Stimulated activated CD4-positive, alpha-beta T cell treated with anti-CD3 and anti-CD28 coated beads, Interleukin-1b, Interleukin-23, amount 100 ng/mL, for 48 hours (primary cell): ENCODE results near the gene PLK2.

ENCODE experiments used
- DNase-seq: peaks from one replicate; pipeline ENCODE4 v3.0.0-alpha.2; 2020

Gene PLK2

DNA sequence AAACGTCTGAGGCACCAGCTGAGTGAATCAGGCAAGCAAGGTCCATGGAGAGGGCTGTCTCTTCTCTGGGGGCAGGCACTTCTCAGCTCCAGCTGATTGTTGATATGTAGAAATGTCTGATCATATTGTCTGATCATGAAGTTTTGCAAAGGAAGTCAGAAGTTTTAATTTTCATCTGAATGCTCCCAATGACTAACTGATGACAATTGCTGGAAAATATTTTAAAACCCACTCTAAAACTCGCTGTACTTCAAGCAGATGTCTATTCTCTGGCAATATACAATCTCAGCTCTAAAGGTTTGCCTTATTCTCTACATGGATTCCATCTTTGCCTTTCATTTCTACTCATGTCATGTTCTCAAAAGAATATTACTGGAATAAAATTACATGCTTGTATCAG lies 12.7 kb downstream of the PLK2 start:
- DNase-seq, result no peak

DNA sequence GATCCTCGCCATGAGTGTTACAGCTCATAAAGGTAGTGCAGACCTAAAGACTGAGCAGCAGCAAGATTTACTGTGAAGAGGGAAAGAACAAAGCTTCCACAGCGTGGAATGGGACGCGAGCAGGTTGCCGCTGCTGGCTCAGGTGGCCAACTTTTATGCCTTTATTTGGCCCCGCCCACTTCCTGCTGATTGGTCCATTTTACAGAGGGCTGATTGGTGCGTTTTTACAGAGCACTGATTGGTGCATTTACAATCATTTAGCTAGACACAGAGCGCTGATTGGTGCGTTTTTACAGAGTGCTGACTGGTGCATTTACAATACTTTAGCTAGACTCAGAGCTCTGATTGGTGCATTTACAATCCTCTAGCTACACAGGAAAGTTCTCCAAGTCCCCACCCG lies 13.9 kb downstream of the PLK2 start:
- no peak for DNase-seq

DNA sequence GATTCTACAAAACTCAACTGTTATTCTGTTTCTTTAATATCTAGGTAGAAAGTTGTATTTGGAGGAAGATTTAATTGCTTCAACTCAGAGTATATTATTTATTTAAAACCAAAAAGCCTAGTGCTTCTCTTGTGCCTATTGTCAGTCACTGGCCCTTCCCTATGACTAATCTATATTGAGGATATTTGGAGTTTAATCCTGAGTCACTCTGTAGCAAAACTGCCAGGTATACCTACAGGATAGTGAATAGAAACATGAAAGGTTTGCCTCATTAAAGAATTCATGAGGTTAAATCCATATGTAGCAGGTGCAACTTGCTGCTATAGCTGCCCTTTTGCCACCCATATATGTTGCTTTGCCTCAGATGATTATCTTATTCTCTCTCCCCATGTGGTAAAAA lies 15.1 kb downstream of the PLK2 start:
- DNase-seq, result no peak

DNA sequence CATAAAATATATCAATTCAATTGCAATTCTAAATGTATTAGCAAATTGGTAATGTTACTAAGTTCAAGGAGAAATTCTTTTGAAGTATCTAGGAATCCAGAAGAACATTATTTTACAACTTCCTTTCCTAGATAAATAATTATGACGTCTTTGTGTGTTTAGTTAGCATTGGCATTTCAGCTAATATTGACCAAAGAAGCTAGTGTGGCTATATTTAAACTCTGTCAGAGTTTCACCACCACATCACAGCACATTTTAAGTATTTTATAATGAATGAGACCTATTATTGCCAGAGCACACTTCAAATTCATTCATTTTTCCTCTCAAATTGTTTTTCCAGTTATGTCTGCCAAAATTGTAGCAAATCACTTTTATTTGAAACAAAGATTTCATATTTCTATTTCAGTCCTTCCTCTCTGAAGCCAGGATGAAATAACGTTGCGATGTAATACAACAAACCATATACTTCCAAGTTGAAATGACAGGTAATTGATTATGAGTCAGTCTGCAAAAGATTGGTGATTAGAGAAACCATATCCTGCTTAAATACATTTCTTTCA lies 18.9 kb downstream of the PLK2 start:
- no peak for DNase-seq

DNA sequence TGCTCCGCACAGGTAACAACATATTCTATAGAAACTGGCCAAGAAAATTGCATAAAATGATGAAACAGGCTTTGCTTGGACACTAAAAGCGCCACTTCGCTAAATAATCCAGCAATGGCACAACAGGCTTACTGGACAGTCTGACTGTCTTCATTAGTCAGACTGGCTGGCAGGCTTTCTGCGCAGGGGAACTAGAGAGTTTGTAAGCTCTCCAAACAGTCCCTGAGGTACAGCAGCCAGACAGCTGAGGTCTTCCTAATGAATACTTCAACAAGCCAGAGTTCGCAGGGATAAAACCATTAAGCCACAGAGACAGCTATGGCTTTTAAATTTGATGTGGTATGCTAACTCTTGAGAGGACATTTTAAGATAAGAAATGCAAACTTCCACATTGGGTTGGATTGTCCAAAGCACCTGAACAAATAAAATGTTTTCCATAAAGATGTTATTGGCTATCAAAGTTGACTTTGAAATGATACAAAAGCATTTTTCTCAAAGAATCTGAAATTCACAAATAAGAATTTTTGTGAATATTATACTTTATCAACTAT lies 20.7 kb downstream of the PLK2 start:
- no peak for DNase-seq

DNA sequence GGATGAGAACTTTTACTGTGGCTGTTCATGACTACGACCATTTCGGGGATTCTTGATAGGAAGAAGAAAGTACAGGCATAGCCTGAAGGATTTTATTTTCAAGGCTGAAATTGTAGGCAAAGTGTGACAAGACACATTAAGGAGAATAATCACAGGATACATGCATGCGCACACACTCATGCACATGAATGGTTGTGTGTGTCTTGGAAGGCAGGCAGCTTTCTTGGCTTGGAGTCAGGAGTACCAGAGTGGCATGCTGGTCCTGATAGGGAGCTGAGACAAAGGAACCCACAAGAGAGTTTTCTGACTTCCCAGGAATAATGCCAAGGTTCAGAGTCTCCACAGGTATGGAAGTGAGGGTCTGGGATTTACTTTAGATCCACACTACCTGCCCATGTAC lies 22.2 kb downstream of the PLK2 start:
- no peak for DNase-seq

DNA sequence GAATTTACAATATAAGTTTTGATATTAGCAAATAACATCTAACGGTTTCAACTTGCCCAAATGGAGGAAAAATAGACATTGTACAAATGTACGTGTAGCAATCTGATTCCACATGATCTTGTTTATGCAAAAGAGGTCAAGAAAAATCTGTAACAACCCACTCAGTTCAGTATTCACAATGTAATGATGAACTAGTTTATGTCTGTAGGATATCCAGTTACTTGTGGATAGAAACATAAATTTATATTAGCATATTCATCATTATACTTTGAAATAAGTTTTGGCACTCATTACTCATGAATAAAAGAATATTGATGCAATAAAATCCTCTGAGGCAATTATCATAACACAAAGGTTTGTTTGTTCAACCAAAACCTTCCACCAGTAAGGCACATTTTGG lies 28.1 kb downstream of the PLK2 start:
- no peak for DNase-seq

DNA sequence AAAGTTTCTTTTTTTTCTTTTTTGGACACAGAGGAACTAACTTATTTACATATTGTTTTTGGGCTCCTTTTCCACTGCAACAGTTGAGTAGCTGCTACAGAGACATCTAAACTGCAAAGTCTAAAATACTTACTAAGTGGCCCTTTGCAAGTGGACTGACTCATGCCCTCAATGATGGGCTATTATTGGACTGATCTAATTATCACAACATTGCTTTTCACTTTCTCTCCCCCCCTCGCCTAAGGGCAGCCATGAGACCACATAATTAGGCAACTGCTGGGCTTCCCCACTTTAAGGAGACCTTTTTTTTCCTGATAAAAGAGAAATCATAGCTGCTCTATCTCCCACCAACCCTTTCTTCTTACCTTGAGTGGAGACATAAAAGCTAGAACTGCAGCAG lies 47.0 kb downstream of the PLK2 start:
- DNase-seq, result no peak

DNA sequence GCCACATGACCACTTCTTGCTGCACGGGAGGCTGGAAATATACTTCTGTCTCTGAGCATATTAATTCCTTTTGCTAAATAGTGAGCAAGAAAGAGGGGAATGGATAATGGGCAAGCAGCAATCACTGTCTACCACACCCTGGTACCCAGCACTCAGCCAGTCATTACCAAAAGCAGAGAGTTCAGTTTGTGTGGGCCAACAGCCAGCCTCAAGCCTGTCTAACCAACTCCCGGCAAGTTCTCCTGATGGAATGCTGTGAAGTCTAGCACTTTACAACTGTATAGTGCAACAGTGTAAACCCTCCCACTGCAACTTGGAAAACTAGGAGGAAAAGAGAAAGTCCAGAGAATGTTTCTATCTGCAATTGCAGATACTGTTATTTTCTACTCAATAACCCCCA lies 47.8 kb downstream of the PLK2 start:
- no peak for DNase-seq

DNA sequence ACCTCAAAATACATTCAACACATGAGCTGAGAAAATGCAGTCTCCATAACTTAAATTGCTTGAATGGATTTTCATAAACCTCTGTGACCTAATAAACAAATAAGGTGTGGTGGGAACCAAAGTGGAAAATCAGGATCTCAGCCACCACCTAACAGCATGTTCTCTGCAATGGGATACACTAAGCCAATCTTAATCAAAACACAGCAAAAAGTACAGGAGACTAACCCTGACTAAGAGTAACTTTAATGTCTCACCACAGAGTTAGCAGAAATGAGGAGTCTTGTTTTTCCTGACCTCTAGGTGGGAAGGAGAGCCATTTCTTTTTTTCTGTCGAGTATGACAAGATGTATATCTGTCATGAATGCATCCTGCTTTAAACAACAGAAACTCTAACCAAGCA lies 48.5 kb downstream of the PLK2 start:
- no peak for DNase-seq

DNA sequence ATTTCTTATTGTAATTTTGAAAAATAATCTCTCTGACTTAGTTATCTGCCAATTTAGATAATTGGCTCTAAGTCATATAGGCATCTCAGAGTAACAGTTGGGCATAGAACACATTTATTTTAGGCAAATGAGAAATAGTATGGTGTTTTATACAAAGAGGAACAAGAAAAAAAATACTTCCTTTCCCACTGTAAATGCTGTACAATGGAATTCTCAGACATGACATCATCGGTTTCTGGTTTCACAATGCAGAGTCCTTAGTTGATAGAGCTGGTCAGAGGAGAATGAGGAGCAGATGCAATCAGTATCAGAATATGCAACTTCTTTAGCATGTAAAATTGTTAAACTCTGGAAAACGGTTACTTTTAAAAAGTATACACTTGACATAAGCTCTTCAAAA lies 49.4 kb downstream of the PLK2 start:
- no peak for DNase-seq

DNA sequence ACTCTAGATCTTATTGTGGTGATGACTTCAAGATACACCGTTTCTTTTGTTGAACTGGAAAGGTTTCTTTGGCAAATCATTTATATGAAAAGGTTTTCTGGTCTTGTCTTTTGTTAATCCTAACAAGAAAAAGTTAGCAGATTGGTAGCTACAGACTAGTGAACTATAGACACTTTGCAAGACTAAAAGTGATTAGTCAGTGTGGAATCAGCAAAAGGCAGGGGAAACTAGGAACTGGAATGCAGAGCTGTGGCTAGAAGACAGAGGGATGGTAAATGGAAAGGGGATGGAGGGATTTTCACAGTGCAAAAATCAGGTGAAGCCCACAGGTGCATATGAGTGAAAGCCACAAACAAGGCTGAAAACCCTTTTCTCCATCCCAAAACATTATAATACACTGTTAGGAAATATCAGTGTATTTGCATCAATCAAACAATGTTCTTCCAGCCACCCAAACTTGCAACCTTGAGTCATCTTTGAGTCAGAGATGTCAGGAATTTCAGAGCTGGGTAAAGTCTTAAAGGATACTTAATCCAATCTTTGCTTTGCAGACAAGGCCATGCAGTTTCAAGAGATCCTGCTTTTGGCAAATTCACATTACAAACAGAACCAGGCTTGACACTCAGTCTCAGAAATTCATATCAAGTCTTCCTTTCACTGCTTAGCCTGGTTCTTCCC lies 52.7 kb downstream of the PLK2 start:
- DNase-seq, result no peak

DNA sequence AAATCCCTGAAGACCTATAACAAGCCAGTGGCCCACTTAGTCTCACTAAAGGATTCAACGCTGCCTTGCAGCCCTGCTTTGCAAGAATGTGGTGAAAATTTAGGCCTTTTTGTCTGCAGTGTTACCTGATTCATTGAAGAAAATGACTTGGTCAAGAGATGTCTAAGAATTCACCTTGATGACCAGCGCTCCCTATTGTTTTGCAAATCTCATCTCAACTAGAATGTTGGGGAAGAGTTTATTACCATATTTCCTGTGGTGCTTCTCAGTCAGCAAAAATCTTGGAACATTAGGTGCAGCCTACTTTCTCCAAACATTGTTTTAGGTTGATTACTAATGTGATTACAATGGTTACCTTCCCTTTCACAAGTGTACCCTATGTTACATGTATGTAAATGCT lies 53.5 kb downstream of the PLK2 start:
- no peak for DNase-seq

DNA sequence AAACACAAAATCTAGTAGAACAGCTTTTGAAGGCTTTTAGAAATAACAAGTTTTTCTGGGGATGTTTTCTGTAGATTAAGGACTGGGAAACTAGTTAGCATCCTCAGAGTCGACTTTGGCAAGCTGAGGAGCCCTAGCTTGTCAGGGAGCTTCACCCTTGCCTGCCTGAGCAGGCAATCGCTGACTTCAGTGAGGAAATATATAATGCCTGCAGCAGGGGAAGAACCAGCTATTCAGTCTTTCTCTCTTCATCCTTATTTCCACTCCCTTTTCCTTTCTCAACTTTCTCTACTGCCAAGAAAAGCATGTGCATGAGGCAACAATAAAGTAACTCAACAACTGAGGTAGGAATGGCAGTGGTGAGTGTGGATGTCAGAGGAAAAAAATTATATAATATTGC lies 54.7 kb downstream of the PLK2 start:
- DNase-seq, result no peak

DNA sequence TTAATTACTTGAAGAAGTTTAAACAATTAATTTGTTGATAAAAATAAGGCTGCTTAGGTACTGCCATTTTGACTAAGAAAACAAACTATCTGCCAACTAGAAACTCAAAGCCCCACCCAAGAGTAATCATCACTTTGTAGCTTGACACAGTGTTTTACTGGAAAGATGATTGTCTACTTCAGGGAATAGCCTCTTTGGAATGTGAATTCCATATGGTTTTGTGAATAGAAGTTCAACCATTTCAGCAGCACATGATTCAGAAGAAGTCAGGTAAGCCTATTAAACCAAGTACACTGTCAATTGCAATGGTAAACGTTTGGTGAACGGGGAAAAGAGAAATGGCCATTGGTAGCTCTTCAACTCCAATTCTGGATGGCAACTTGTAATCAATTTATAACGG lies 55.2 kb downstream of the PLK2 start:
- no peak for DNase-seq
